ENCODE results near the gene RPTOR. TPM values are rescaled to one million over a fixed set of nuclear protein-coding genes. Genes with fewer than 3 reads are reported as not detected.

The RPTOR gene
- total RNA-seq, 1 experiment from 2014 or later = 25.1 TPM

DNA sequence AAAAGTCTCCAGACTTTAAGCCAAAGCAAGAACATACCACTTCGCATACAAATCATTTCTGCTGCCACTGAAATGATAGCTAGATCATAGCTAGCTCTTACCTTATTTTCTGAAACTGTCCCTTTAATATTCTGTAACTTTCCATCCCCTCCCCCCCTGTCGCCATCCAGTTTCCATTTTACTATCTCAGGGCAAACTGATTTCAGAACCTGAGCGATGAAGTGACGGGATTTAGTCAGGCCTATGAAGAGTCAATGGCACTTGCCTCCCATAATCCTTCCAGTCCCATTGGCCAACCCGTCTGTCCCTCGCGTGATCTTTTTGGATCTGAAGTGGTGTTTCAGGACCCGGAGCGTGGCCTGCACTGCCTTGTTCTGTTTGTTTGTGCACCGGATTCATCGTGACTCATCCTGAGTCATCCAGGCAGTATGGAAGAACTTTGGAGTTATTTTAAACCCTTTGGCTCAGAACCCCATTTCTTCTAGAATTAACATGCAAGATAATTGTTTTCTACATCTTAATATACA, 247.2 kb downstream of the RPTOR start:
- no peaks in the 10 kb centered on the region for H3K27me3 ChIP-seq (ENCODE audit: insufficient read depth, low read length)
- H3K9me3 Mint-ChIP-seq = 0 out of 5 replicates have a peak, but pooled peaks cover 0 to 2% of the 10 kb centered on the region in 2 experiments
- H3K36me3 Mint-ChIP-seq (ENCODE audit: insufficient read depth in 1 of 3, low read depth in 3 of 3) = peaks cover 10 to 13% (median 10%) of the 10 kb centered on the region in 3 experiments; a peak in 5 of 7 replicates
- H2AK5ac ChIP-seq (ENCODE audit: insufficient read length, low read length) = no peak overlapping the region
- no peak overlapping the region for H2AFZ ChIP-seq (ENCODE audit: low read length)
- no peak overlapping the region for H2BK12ac ChIP-seq (ENCODE audit: insufficient read length, low read depth, low read length)
- no peak for DNase-seq
- H3K9ac ChIP-seq (ENCODE audit: extremely low read depth, insufficient read length, low read length) = no peak overlapping the region
- H2BK120ac ChIP-seq (ENCODE audit: low read depth, low read length, poor library complexity, severe bottlenecking) = no peak overlapping the region
- no peaks in the 10 kb centered on the region for H3K23me2 ChIP-seq (ENCODE audit: insufficient read length, low read depth, low read length, poor library complexity, severe bottlenecking)
- no peak overlapping the region for H3K4me2 ChIP-seq (ENCODE audit: insufficient read depth, insufficient read length, low read length)
- no peak overlapping the region for H4K8ac ChIP-seq (replicated peaks; ENCODE audit: insufficient read length, low read depth, low read length)
- no peak overlapping the region for H3K4me3 Mint-ChIP-seq
- H3K4me1 ChIP-seq (ENCODE audit: insufficient read depth, low read length) = no peaks in the 10 kb centered on the region
- H4K5ac ChIP-seq (ENCODE audit: insufficient read length, low read depth, low read length) = no peak overlapping the region
- no peak overlapping the region for H3K14ac ChIP-seq (ENCODE audit: insufficient read depth, low read length)
- no peaks in the 10 kb centered on the region for H3K9me3 ChIP-seq (ENCODE audit: control insufficient read depth, low read depth, low read length)
- H3K23ac ChIP-seq (ENCODE audit: insufficient read length, low read depth, low read length) = no peak overlapping the region
- H3K4ac ChIP-seq (ENCODE audit: low read depth, low read length) = no peak overlapping the region
- H3K56ac ChIP-seq (ENCODE audit: insufficient read length, low read depth, low read length) = no peak overlapping the region
- peaks cover 0 to 24% of the 10 kb centered on the region in 2 experiments; a peak in 2 of 4 replicates for H3K4me1 Mint-ChIP-seq
- no peak overlapping the region for H2BK20ac ChIP-seq (ENCODE audit: low read depth, low read length, poor library complexity, severe bottlenecking)
- H3K79me2 ChIP-seq (ENCODE audit: insufficient read depth, low read length) = no peaks in the 10 kb centered on the region
- no peak overlapping the region for H4K91ac ChIP-seq (ENCODE audit: insufficient read length, low read depth, low read length)
- no peak overlapping the region for H2BK5ac ChIP-seq (ENCODE audit: insufficient read length, low read length)
- no CpG with 5 or more reads among the region's 11 CpGs for WGBS (ENCODE audit: extremely low coverage, insufficient read length, low lambda C conversion rate)
- TF ChIP-seq, protein P1, sequence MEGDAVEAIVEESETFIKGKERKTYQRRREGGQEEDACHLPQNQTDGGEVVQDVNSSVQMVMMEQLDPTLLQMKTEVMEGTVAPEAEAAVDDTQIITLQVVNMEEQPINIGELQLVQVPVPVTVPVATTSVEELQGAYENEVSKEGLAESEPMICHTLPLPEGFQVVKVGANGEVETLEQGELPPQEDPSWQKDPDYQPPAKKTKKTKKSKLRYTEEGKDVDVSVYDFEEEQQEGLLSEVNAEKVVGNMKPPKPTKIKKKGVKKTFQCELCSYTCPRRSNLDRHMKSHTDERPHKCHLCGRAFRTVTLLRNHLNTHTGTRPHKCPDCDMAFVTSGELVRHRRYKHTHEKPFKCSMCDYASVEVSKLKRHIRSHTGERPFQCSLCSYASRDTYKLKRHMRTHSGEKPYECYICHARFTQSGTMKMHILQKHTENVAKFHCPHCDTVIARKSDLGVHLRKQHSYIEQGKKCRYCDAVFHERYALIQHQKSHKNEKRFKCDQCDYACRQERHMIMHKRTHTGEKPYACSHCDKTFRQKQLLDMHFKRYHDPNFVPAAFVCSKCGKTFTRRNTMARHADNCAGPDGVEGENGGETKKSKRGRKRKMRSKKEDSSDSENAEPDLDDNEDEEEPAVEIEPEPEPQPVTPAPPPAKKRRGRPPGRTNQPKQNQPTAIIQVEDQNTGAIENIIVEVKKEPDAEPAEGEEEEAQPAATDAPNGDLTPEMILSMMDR (conservative IDR thresholded peaks at IDR 0.05) = no peak
- no peak overlapping the region for H2BK15ac ChIP-seq (ENCODE audit: low read depth, low read length)
- H3K18ac ChIP-seq (ENCODE audit: insufficient read length, low read depth, low read length) = no peak overlapping the region
- H3T11ph ChIP-seq (ENCODE audit: low read length) = no peak overlapping the region
- H3K27ac ChIP-seq (ENCODE audit: insufficient read length, low read depth, low read length) = no peak overlapping the region
- no peaks in the 10 kb centered on the region for H3K79me1 ChIP-seq (ENCODE audit: insufficient read depth, low read depth, low read length, poor library complexity, severe bottlenecking)
- no peaks in the 10 kb centered on the region for H3K27me3 Mint-ChIP-seq (ENCODE audit: low read depth)
- H3K27ac Mint-ChIP-seq = no peak overlapping the region; a peak in 1 of 7 replicates
- no peaks in the 10 kb centered on the region for H4K20me1 ChIP-seq (ENCODE audit: control insufficient read depth, insufficient read depth, insufficient read length)

Measured in H9 (cell line).